Hepatocyte (in vitro differentiated cells): ENCODE measurements around the gene CD177.

Experiments
- EZH2 ChIP-seq: fragments of 200-600 bp; sonication (generic); IDR thresholded peaks from 2 replicates; pipeline ENCODE4 v1.6.1; 2016; ENCODE audit warnings: antibody characterized with exemption, mild to moderate bottlenecking, borderline replicate concordance
- TF ChIP-seq, protein P1 (sequence below): fragments of 200-600 bp; sonication (generic); IDR thresholded peaks from 2 replicates; pipeline ENCODE4 v1.5.1; 2016; ENCODE audit warnings: antibody characterized with exemption, mild to moderate bottlenecking; ENCODE audit not compliant: poor library complexity

DNA sequence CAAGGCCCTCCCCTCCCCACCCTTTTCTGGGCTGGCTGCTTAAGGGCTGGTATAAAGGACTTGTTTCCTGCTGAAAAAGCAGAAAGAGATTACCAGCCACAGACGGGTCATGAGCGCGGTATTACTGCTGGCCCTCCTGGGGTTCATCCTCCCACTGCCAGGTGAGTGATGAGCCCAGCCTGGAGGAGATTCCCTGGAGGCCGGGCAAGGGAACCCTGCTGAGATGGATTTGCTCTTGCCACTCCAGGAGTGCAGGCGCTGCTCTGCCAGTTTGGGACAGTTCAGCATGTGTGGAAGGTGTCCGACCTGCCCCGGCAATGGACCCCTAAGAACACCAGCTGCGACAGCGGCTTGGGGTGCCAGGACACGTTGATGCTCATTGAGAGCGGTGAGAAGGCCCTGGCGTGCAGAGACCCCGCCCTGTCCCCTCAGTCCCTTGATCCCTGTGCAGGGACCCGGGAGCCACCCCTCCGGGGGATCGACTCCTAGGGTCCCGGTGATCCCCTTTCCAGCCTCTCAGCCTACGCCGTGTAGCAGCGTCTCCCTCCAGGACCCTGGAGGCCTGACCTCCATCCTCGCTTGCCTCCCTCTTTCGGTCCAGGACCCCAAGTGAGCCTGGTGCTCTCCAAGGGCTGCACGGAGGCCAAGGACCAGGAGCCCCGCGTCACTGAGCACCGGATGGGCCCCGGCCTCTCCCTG, at the start of gene CD177:
- TF ChIP-seq, protein P1, sequence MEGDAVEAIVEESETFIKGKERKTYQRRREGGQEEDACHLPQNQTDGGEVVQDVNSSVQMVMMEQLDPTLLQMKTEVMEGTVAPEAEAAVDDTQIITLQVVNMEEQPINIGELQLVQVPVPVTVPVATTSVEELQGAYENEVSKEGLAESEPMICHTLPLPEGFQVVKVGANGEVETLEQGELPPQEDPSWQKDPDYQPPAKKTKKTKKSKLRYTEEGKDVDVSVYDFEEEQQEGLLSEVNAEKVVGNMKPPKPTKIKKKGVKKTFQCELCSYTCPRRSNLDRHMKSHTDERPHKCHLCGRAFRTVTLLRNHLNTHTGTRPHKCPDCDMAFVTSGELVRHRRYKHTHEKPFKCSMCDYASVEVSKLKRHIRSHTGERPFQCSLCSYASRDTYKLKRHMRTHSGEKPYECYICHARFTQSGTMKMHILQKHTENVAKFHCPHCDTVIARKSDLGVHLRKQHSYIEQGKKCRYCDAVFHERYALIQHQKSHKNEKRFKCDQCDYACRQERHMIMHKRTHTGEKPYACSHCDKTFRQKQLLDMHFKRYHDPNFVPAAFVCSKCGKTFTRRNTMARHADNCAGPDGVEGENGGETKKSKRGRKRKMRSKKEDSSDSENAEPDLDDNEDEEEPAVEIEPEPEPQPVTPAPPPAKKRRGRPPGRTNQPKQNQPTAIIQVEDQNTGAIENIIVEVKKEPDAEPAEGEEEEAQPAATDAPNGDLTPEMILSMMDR = no peak
- no peak for TF ChIP-seq EZH2
